Measurements from ENCODE around the gene TRIM5. TPM values are rescaled to one million over a fixed set of nuclear protein-coding genes. Genes with fewer than 3 reads are reported as not detected.
A peak's percentile ranks its signal among the peaks of the same experiment; 100 is the strongest.

The TRIM5 gene
- total and polyA plus RNA-seq, 2 donors (not counting 1 experiment from before 2014, with no cell fraction given) = 10.1 to 39.5 TPM

- peak overlapping the region; percentile 11 for H3K27ac Mint-ChIP-seq
- ChIA-PET POLR2A (no interaction called here), CTCF (interaction anchor here (0.8 to 4.5 kb wide), 9 partner anchors 9 to 1527 kb away, joined by 3 to 82 read pairs (median 4); partner anchors contain the start of genes TRIM22 and TRIM5)
- H3K27me3 ChIP-seq (replicated peaks in 1 of 4; ENCODE audit: control extremely low read depth in 1 of 4, control insufficient read depth in 3 of 4, insufficient read depth in 4 of 4, low read length in 3 of 4) = no peaks in the 10 kb centered on the region
- H3K79me2 ChIP-seq (ENCODE audit: control insufficient read depth, insufficient read depth, low read length) = no peaks in the 10 kb centered on the region
- TF ChIP-seq CTCF (IDR thresholded peaks at IDR 0.05) = no peak
- TF ChIP-seq EZH2 (IDR thresholded peaks at IDR 0.05; ENCODE audit: borderline replicate concordance, insufficient read depth, low read depth, low read length, poor library complexity, severe bottlenecking) = no peak
- 57% methylated on average over 4 of the region's 5 CpGs for WGBS (ENCODE audit: insufficient coverage)
- H3K9me3 ChIP-seq (ENCODE audit: control extremely low read depth in 1 of 3, control insufficient read depth in 2 of 3, insufficient read depth in 1 of 3, low read length in 2 of 3) = no peaks in the 10 kb centered on the region
- intact Hi-C loops (cut with micrococcal nuclease) = loop anchor here (5.0 to 10.0 kb wide), 2 partner anchors 41 to 239 kb away; no protein-coding TSS in a partner anchor
- H3K4me2 ChIP-seq (replicated peaks; ENCODE audit: low read depth, low read length, poor library complexity, severe bottlenecking) = no peak overlapping the region
- peaks cover 4% of the 10 kb centered on the region for H3K4me1 Mint-ChIP-seq
- H3K4me3 Mint-ChIP-seq = no peak overlapping the region
- H4K20me1 ChIP-seq (ENCODE audit: control insufficient read depth, insufficient read depth, low read length, poor library complexity, severe bottlenecking) = no peaks in the 10 kb centered on the region
- no peaks in the 10 kb centered on the region for H3K4me1 ChIP-seq (ENCODE audit: control insufficient read depth in 2 of 2, insufficient read depth in 2 of 2, low read length in 2 of 2)
- H3K4me3 ChIP-seq (ENCODE audit: control extremely low read depth in 1 of 5, extremely low read depth in 1 of 5, insufficient read depth in 1 of 5, low read depth in 2 of 5, low read length in 4 of 5) = no peak overlapping the region
- no peak overlapping the region for H3K27ac ChIP-seq (ENCODE audit: low read length in 2 of 2)
- H3K36me3 ChIP-seq (replicated peaks in 1 of 2; ENCODE audit: control extremely low read depth in 1 of 2, control insufficient read depth in 1 of 2, extremely low read depth in 1 of 2, insufficient read depth in 2 of 2, low read length in 1 of 2) = peaks cover 0 to 21% of the 10 kb centered on the region in 2 experiments
- H3K27me3 Mint-ChIP-seq = no peaks in the 10 kb centered on the region
- H3K9me3 Mint-ChIP-seq (ENCODE audit: insufficient read depth) = no peaks in the 10 kb centered on the region
- ATAC-seq (ENCODE audit: low read depth) (no peak), DNase-seq (no peak)
- H2AFZ ChIP-seq (ENCODE audit: insufficient read depth, low read depth, low read length, poor library complexity, severe bottlenecking) = no peak overlapping the region
- H3K9ac ChIP-seq (ENCODE audit: low read length) = no peak overlapping the region
Observed at GRCh38 chr11:5713695-5714094, 28.8 kb upstream of the TRIM5 start.

GRCh38 chr11:5712507-5712906 is 27.6 kb upstream of the TRIM5 start:
- no peaks in the 10 kb centered on the region for H3K27me3 ChIP-seq (replicated peaks in 1 of 4; ENCODE audit: control extremely low read depth in 1 of 4, control insufficient read depth in 3 of 4, insufficient read depth in 4 of 4, low read length in 3 of 4)
- intact Hi-C loops (cut with micrococcal nuclease) = loop anchor here (1.0 to 10.0 kb wide), 4 partner anchors 28 to 238 kb away; no protein-coding TSS in a partner anchor
- no CpG with 5 or more reads among the region's 1 CpG for WGBS (ENCODE audit: insufficient coverage)
- no peaks in the 10 kb centered on the region for H3K79me2 ChIP-seq (ENCODE audit: control insufficient read depth, insufficient read depth, low read length)
- H3K4me2 ChIP-seq (replicated peaks; ENCODE audit: low read depth, low read length, poor library complexity, severe bottlenecking) = no peak overlapping the region
- peaks cover 0 to 32% of the 10 kb centered on the region in 2 experiments for H3K36me3 ChIP-seq (replicated peaks in 1 of 2; ENCODE audit: control extremely low read depth in 1 of 2, control insufficient read depth in 1 of 2, extremely low read depth in 1 of 2, insufficient read depth in 2 of 2, low read length in 1 of 2)
- Mint-ChIP-seq H3K4me1 (peaks cover 6% of the 10 kb centered on the region), H3K9me3 (ENCODE audit: insufficient read depth) (no peaks in the 10 kb centered on the region), H3K27ac (peak overlapping the region; percentile 66), H3K27me3 (no peaks in the 10 kb centered on the region), H3K4me3 (no peak overlapping the region)
- DNase-seq = peak; percentile 48
- no peaks in the 10 kb centered on the region for H3K4me1 ChIP-seq (ENCODE audit: control insufficient read depth in 2 of 2, insufficient read depth in 2 of 2, low read length in 2 of 2)
- H3K4me3 ChIP-seq (ENCODE audit: control extremely low read depth in 1 of 5, extremely low read depth in 1 of 5, insufficient read depth in 1 of 5, low read depth in 2 of 5, low read length in 4 of 5) = no peak overlapping the region
- ChIA-PET CTCF (interaction anchor here (0.6 to 4.5 kb wide), 9 partner anchors 10 to 1525 kb away, joined by 3 to 82 read pairs (median 5); partner anchors contain the start of genes TRIM22 and TRIM5), POLR2A (no interaction called here)
- no peak overlapping the region for H2AFZ ChIP-seq (ENCODE audit: insufficient read depth, low read depth, low read length, poor library complexity, severe bottlenecking)
- peak; percentile 39 for ATAC-seq (ENCODE audit: low read depth)
- H3K9ac ChIP-seq (ENCODE audit: low read length) = no peak overlapping the region
- no peak overlapping the region for H3K27ac ChIP-seq (ENCODE audit: low read length in 2 of 2)
- TF ChIP-seq EZH2 (IDR thresholded peaks at IDR 0.05; ENCODE audit: borderline replicate concordance, insufficient read depth, low read depth, low read length, poor library complexity, severe bottlenecking) = no peak
- TF ChIP-seq CTCF (IDR thresholded peaks at IDR 0.05) = peak; percentile 73
- H4K20me1 ChIP-seq (ENCODE audit: control insufficient read depth, insufficient read depth, low read length, poor library complexity, severe bottlenecking) = no peaks in the 10 kb centered on the region
- no peaks in the 10 kb centered on the region for H3K9me3 ChIP-seq (ENCODE audit: control extremely low read depth in 1 of 3, control insufficient read depth in 2 of 3, insufficient read depth in 1 of 3, low read length in 2 of 3)

All from B cell (primary cell).